ENCODE data around the gene NLRP13.

DNA sequence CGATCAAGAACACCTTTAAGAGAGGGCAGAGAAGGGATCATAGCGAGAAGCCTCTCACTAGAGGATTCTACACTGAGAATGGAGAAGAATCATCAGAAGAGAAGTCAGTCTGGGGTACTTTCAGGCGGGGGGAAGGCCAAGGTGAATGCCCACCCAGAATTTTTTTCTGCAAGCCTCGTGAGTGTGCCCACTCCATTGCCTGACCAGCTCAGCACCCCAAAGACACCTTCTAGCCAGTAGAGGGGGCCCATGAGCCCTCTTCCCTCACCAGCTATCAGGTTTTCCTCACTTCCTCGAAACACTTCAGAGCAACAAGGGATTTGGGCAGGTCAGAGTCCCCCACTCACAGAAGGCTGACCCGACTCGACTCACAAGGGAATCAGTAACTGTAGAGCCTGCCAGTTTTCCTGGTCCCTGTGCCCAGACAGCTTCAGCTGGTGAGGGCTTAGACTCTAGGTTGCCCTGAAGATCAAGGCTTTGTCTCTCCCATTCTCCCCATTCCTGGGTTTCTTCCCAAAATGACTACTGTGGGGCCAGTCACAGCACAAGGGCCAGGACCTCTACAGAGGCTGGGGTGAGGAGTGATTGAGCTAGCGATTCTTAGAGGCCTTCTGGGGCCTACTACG is 18.4 kb downstream of the NLRP13 start:
- TF ChIP-seq PHF20 (IDR thresholded peaks at IDR 0.05; ENCODE audit: partially characterized antibody) (no peak), TRIM28 (IDR thresholded peaks at IDR 0.05) (no peak), ASH1L (IDR thresholded peaks at IDR 0.05; ENCODE audit: borderline replicate concordance, low read depth, partially characterized antibody) (no peak), POLR2AphosphoS5 (IDR thresholded peaks at IDR 0.05; ENCODE audit: control insufficient read depth, insufficient read depth, low read depth, low read length) (no peak), POU5F1 (IDR thresholded peaks at IDR 0.05; ENCODE audit: borderline replicate concordance, low read depth, low read length, partially characterized antibody) (no peak), CTCF (IDR thresholded peaks at IDR 0.05 in 2 of 3, conservative IDR thresholded peaks at IDR 0.05 in 1 of 3; ENCODE audit: insufficient read depth in 2 of 3, low read depth in 1 of 3, low read length in 3 of 3) (peak; percentile 54 to 62 (median 59)), CHD4 (IDR thresholded peaks at IDR 0.05; ENCODE audit: insufficient read depth, insufficient replicate concordance, low read depth, low read length, poor library complexity, severe bottlenecking) (no peak), TAF1 (IDR thresholded peaks at IDR 0.05; ENCODE audit: control insufficient read depth, extremely low read depth, insufficient read depth, low read length, severe bottlenecking) (no peak), SETDB1 (IDR thresholded peaks at IDR 0.05; ENCODE audit: low read length) (no peak)
- TF ChIP-seq, protein P1, sequence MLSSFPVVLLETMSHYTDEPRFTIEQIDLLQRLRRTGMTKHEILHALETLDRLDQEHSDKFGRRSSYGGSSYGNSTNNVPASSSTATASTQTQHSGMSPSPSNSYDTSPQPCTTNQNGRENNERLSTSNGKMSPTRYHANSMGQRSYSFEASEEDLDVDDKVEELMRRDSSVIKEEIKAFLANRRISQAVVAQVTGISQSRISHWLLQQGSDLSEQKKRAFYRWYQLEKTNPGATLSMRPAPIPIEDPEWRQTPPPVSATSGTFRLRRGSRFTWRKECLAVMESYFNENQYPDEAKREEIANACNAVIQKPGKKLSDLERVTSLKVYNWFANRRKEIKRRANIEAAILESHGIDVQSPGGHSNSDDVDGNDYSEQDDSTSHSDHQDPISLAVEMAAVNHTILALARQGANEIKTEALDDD (IDR thresholded peaks at IDR 0.05), result no peak
- TF ChIP-seq, protein P2, sequence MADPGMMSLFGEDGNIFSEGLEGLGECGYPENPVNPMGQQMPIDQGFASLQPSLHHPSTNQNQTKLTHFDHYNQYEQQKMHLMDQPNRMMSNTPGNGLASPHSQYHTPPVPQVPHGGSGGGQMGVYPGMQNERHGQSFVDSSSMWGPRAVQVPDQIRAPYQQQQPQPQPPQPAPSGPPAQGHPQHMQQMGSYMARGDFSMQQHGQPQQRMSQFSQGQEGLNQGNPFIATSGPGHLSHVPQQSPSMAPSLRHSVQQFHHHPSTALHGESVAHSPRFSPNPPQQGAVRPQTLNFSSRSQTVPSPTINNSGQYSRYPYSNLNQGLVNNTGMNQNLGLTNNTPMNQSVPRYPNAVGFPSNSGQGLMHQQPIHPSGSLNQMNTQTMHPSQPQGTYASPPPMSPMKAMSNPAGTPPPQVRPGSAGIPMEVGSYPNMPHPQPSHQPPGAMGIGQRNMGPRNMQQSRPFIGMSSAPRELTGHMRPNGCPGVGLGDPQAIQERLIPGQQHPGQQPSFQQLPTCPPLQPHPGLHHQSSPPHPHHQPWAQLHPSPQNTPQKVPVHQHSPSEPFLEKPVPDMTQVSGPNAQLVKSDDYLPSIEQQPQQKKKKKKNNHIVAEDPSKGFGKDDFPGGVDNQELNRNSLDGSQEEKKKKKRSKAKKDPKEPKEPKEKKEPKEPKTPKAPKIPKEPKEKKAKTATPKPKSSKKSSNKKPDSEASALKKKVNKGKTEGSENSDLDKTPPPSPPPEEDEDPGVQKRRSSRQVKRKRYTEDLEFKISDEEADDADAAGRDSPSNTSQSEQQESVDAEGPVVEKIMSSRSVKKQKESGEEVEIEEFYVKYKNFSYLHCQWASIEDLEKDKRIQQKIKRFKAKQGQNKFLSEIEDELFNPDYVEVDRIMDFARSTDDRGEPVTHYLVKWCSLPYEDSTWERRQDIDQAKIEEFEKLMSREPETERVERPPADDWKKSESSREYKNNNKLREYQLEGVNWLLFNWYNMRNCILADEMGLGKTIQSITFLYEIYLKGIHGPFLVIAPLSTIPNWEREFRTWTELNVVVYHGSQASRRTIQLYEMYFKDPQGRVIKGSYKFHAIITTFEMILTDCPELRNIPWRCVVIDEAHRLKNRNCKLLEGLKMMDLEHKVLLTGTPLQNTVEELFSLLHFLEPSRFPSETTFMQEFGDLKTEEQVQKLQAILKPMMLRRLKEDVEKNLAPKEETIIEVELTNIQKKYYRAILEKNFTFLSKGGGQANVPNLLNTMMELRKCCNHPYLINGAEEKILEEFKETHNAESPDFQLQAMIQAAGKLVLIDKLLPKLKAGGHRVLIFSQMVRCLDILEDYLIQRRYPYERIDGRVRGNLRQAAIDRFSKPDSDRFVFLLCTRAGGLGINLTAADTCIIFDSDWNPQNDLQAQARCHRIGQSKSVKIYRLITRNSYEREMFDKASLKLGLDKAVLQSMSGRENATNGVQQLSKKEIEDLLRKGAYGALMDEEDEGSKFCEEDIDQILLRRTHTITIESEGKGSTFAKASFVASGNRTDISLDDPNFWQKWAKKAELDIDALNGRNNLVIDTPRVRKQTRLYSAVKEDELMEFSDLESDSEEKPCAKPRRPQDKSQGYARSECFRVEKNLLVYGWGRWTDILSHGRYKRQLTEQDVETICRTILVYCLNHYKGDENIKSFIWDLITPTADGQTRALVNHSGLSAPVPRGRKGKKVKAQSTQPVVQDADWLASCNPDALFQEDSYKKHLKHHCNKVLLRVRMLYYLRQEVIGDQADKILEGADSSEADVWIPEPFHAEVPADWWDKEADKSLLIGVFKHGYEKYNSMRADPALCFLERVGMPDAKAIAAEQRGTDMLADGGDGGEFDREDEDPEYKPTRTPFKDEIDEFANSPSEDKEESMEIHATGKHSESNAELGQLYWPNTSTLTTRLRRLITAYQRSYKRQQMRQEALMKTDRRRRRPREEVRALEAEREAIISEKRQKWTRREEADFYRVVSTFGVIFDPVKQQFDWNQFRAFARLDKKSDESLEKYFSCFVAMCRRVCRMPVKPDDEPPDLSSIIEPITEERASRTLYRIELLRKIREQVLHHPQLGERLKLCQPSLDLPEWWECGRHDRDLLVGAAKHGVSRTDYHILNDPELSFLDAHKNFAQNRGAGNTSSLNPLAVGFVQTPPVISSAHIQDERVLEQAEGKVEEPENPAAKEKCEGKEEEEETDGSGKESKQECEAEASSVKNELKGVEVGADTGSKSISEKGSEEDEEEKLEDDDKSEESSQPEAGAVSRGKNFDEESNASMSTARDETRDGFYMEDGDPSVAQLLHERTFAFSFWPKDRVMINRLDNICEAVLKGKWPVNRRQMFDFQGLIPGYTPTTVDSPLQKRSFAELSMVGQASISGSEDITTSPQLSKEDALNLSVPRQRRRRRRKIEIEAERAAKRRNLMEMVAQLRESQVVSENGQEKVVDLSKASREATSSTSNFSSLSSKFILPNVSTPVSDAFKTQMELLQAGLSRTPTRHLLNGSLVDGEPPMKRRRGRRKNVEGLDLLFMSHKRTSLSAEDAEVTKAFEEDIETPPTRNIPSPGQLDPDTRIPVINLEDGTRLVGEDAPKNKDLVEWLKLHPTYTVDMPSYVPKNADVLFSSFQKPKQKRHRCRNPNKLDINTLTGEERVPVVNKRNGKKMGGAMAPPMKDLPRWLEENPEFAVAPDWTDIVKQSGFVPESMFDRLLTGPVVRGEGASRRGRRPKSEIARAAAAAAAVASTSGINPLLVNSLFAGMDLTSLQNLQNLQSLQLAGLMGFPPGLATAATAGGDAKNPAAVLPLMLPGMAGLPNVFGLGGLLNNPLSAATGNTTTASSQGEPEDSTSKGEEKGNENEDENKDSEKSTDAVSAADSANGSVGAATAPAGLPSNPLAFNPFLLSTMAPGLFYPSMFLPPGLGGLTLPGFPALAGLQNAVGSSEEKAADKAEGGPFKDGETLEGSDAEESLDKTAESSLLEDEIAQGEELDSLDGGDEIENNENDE (IDR thresholded peaks at IDR 0.05; ENCODE audit: low read depth, low read length), result no peak
